Activated CD8-positive, alpha-beta memory T cell treated with anti-CD3 and anti-CD28 coated beads, Interleukin-2, amount 50 U/mL, for 48 hours (primary cell): Measurements from ENCODE around the gene CORO7.
A peak's percentile ranks its signal among the peaks of the same experiment; 100 is the strongest.

Experiments used
- DNase-seq: peaks from one replicate; pipeline ENCODE4 v3.0.0-alpha.2; 2020

CORO7 gene

GRCh38 chr16:4317532-4318450 lies 98.6 kb downstream of the CORO7 start:
- no peak for DNase-seq

DNA sequence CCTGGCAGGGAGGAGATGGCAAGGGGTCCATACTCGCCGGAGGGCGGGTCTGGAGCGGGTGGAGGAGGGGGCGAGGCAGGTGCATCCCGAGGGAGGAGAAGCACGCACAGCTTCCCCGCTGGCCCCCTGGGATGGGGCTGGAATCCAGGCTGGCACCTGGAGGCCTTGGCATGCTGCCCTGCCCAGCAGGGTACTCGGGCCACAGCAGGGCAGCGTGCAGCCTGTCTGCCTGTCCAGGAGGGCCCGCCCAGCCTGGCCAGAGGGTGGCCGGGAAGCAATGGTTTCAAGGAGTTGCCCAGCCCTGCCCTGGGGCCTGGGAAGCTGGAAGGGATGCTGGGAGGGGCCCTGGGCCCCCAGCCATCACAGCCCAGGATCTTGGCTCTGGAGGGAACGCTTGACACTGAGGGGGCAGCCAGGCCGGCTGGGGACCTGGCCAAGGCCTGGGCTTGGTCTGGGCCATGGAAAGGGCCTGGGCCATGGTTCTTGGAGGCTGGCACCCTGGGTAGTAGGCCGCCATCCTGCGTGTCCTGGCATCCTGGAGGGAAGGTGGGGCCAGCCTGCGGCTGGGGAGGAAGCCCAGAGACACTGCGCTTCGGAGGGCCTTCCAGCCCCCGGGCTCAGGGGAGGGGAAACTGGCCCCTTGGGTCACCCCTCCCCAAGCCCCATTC lies 99.4 kb downstream of the CORO7 start:
- DNase-seq, result no peak

DNA sequence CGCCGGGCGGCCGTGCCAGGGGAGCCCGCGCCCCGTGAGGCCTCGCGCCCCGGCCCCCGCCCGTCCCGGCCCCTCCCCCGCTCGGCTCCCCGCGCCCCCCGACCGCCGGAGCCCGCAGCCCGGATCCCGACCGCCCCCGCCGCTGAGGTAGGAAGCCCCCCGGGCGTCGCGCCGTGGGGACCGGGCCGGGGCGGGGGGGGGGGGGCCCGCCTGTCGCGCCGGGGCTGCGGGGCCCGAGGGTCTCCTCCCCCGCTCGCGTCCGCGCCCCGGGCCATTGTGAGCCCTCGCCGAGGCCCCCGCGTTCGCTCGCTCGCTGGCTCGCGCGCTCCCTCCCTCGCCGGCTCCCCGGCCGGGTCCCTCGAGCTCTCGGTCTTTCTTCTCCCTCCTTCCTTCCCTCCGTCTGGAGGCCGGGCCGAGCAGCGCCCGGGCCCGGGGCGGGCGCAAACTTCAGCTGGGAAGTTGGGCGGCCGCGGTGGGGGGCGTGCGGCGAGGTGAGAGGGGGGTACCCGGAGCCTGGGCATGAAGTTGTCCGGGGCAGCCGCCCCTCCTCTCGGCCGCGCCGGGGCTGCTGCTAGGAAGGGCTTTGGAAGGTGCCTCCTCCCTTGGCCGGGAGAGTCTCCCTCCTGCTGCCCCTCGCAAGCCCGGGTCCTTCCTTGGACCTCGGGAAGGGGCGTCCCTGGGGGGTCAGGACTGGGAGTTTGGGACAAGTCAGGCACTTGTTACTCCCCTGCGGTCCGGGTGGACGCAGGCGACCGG lies 100.1 kb downstream of the CORO7 start:
- no peak for DNase-seq

GRCh38 chr16:4315186-4316107 lies 100.9 kb downstream of the CORO7 start, which contains the start of gene GLIS2:
TSS of gene GLIS2 (plus strand) at chr16:4316067. CDS start at chr16:4332281, 16,214 bp downstream.
- DNase-seq, result peak; percentile 67

DNA sequence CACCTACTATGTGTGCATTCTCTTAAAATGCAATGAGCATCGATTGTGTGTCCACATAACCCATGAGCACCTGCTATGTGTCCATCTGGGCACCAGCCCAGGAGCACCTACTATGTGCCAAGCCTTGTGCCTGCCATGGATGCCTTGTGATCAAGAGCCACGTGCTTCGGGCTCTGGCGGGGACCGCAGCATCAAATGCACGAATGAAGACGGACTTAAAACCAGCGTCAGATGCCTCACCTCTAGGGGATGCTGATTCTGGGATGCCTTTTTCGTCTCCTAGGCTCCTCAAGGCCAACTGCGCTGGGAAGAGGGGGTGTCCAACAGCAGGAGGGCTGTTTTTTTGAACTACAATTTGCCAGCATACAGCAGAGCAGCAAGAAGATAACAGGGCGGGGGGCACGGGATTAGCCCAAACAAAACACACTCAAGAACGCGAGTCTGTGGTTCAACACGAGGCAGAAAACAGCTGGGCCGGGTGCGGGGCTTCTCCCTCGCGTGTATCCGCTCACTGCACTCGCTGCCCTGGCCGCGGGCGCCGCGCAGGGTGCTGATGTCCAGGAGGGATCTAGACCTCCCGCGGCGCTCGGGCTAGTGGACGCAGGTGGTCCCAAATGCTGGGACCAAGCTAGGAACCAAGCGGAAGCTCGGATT lies 101.7 kb downstream of the CORO7 start:
- DNase-seq, result peak; percentile 67

- DNase-seq, result peak; percentile 68
These were observed 102.5 kb downstream of the CORO7 start for GRCh38 chr16:4313563-4314531.

DNA sequence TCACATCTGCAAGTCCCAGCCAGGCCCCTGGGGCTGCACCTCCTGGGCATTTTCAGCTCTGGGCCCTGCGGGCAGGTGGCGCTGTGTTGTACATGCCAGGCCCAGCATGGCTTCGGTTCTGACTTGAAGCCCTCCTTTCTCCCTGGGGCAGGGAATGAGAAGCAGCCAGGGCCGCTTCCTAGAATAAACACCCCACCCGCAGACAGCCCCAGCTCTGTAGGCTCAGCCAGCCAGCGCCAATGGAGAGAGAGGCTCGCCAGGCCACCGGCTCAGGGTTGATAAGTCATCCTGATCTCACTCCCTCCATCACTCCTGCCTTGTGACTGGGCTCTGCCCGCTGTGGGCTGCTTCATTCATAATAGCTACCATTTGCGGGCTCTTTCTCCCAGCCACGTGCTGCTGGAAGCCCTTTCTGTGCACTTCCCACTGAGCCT lies 106.5 kb downstream of the CORO7 start:
- peak; percentile 79 for DNase-seq

DNA sequence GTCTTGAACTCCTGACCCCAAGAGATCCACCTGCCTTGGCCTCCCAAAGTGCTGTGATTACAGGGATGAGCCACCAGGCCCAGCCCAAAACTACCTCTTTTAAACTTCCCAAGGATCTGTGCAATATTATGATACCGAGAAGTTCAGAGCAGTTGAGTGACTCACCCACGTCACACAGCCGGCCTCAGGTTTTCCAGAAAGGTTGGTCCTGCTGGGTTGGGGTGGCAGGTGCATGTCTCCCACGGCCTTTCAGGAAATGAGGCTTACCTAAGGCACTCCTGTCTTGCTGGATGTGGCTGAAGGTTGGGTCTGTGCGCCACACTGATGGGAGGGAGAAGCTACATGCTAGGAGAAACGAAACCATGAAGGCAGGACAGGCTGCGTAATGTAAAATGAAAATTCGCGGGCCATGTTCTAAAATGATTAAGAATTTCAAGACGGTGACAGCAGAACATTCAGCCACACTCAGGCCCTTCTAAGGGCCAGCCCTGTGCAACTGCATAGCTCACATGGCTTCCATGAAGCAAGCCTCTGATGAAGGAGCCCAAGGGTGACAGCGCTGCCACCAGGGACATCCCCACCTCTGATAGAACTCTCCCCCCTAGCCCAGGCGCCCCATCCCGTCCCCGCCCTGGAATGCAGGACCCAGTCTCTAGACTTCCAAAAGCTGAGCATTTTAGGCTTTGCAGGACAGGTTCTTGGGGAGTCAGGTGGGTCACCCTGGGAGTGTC lies 107.1 kb downstream of the CORO7 start:
- no peak for DNase-seq

DNA sequence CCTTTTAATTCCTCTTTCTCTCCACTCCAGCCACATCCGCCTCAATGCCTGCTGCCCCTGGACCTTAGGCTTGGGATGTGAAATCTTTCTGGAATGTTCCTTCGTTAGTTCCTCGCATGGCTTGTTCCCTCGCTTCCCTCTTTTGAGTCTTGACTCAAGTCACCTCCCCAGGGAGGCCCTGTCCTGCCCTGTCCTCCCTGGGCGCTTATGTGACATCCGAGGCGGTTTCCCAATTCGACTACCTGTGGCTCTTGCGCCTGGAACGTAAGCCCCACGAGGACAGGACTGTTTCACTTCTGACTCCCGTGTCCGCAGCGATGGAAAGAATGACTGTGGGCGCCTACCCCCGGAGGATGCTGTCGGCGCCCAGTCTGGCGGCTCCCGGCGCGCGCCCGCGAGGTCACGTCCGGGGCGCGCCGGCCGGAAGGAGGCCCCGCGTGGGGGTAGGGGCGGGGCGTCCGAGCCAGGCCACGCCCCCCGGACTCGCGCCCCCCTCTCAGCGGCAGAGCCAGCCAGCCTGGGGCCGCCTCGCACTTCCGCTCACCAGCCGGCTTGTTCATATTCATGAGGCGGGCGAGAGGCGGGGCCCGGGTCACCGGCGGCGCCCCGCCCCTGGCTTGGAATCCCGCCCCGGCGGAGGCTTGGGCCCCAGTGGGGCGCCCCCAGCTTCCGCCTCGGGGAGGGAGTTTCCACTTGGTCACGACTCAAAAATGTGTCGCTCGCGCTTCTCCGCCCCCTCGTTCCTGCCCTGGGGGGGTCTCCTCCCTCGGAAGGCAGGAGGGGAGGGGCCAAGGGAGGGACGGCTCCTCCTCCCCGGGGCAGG lies 109.0 kb downstream of the CORO7 start:
- peak; percentile 97 for DNase-seq

- DNase-seq, result peak; percentile 63
These were observed 109.8 kb downstream of the CORO7 start for GRCh38 chr16:4306470-4307214.
